GM23338 (cell line): Measurements from ENCODE around the gene EFS. TPM values are rescaled to one million over a fixed set of nuclear protein-coding genes. Genes with fewer than 3 reads are reported as not detected.

Source experiments
- ATAC-seq: fragments of 200-7000 bp; cut with Tn5 transposase; 3 replicates; pipeline ENCODE4 v1.9.1; 2020
- DNase-seq: peaks from one replicate; pipeline ENCODE4 v3.0.0-alpha.2; 2015; ENCODE audit warnings: low spot score
- H2AFZ ChIP-seq: fragments of 200-600 bp; sonication (generic); 2 replicates; pipeline ENCODE4 v1.8.0; 2016; ENCODE audit warnings: antibody characterized with exemption, mild to moderate bottlenecking, moderate library complexity
- H3F3A ChIP-seq: fragments of 200-600 bp; sonication (generic); replicated peaks from 2 replicates; pipeline ENCODE4 v1.8.0; 2017; ENCODE audit warnings: antibody characterized with exemption, mixed run types, low read depth
- H3K27ac ChIP-seq: fragments of 200-600 bp; sonication (generic); 2 replicates; pipeline ENCODE4 v1.6.1; 2016; ENCODE audit warnings: low read depth
- H3K27me3 ChIP-seq: fragments of 200-600 bp; sonication (generic); 2 replicates; pipeline ENCODE4 v1.8.0; 2016; ENCODE audit warnings: mild to moderate bottlenecking, mixed run types, moderate library complexity; ENCODE audit not compliant: insufficient read depth
- H3K36me3 ChIP-seq: fragments of 200-600 bp; sonication (generic); 2 replicates; pipeline ENCODE4 v1.8.0; 2016; ENCODE audit warnings: mild to moderate bottlenecking; ENCODE audit not compliant: insufficient read depth
- H3K4me1 ChIP-seq: fragments of 200-600 bp; sonication (generic); 2 replicates; pipeline ENCODE4 v1.8.0; 2016; ENCODE audit warnings: mild to moderate bottlenecking, moderate library complexity; ENCODE audit not compliant: insufficient read depth
- H3K4me2 ChIP-seq: fragments of 200-600 bp; sonication (generic); 2 replicates; pipeline ENCODE4 v1.7.1; 2017; ENCODE audit warnings: mixed run types
- H3K4me3 ChIP-seq: fragments of 200-600 bp; sonication (generic); 2 replicates; pipeline ENCODE4 v1.6.1; 2016; ENCODE audit warnings: mixed run types
- H3K79me2 ChIP-seq: fragments of 200-600 bp; sonication (generic); replicated peaks from 2 replicates; pipeline ENCODE4 v1.8.0; 2017; ENCODE audit warnings: mild to moderate bottlenecking; ENCODE audit not compliant: insufficient read depth
- H3K9me2 ChIP-seq: fragments of 200-600 bp; sonication (generic); 2 replicates; pipeline ENCODE4 v1.8.0; 2017; ENCODE audit not compliant: insufficient read depth
- H4K20me1 ChIP-seq: fragments of 200-600 bp; sonication (generic); replicated peaks from 2 replicates; pipeline ENCODE4 v1.8.0; 2017; ENCODE audit warnings: mild to moderate bottlenecking; ENCODE audit not compliant: insufficient read depth
- H3K27ac Mint-ChIP-seq: 2 replicates; pipeline ENCODE4 v1.8.0; 2020; ENCODE audit warnings: inconsistent platforms, mild to moderate bottlenecking, moderate library complexity, mixed read lengths
- H3K27me3 Mint-ChIP-seq: 3 replicates; pipeline ENCODE4 v1.8.0; 2022; ENCODE audit warnings: low read depth, mild to moderate bottlenecking, moderate library complexity, mixed read lengths, inconsistent platforms; ENCODE audit not compliant: insufficient read depth, poor library complexity
- H3K36me3 Mint-ChIP-seq: 3 replicates; pipeline ENCODE4 v1.8.0; 2021; ENCODE audit warnings: low read depth, mild to moderate bottlenecking, inconsistent platforms, moderate library complexity, mixed read lengths
- H3K4me1 Mint-ChIP-seq: 3 replicates; pipeline ENCODE4 v1.8.0; 2020; ENCODE audit warnings: mild to moderate bottlenecking, inconsistent platforms, mixed read lengths
- H3K4me3 Mint-ChIP-seq: 3 replicates; pipeline ENCODE4 v1.8.0; 2021; ENCODE audit warnings: moderate library complexity, mild to moderate bottlenecking, inconsistent platforms, mixed read lengths
- H3K9me3 Mint-ChIP-seq: 3 replicates; pipeline ENCODE4 v1.8.0; 2020; ENCODE audit warnings: moderate library complexity, mild to moderate bottlenecking, inconsistent platforms, mixed read lengths
- CREB1 ChIP-seq: fragments of 250-450 bp; sonication (Bioruptor Pico); IDR thresholded peaks from 2 replicates; pipeline ENCODE4 v1.5.0; 2020; ENCODE audit warnings: low read depth, mild to moderate bottlenecking, moderate library complexity
- EZH2 ChIP-seq: fragments of 200-600 bp; sonication (generic); IDR thresholded peaks from one replicate; pipeline ENCODE4 v1.8.0; 2017; ENCODE audit warnings: antibody characterized with exemption, mild to moderate bottlenecking, low read depth; ENCODE audit not compliant: unreplicated experiment
- EZH2phosphoT487 ChIP-seq: fragments of 200-600 bp; sonication (generic); IDR thresholded peaks from one replicate; pipeline ENCODE4 v1.8.1; 2018; ENCODE audit warnings: antibody characterized with exemption; ENCODE audit not compliant: unreplicated experiment
- JUNB ChIP-seq: IDR thresholded peaks from one replicate; pipeline ENCODE4 v1.6.1; 2016; ENCODE audit warnings: antibody characterized with exemption; ENCODE audit not compliant: unreplicated experiment
- NANOG ChIP-seq: IDR thresholded peaks from 2 replicates; pipeline ENCODE4 v1.6.1; 2016; ENCODE audit warnings: antibody characterized with exemption, borderline replicate concordance
- POLR2AphosphoS5 ChIP-seq: IDR thresholded peaks from 2 replicates; pipeline ENCODE4 v1.6.1; 2016; ENCODE audit warnings: antibody characterized with exemption, low read depth
- STAT1 ChIP-seq: IDR thresholded peaks from one replicate; pipeline ENCODE4 v1.6.1; 2016; ENCODE audit warnings: antibody characterized with exemption; ENCODE audit not compliant: unreplicated experiment
- ZNF114 ChIP-seq: fragments of 250-450 bp; sonication (Bioruptor Pico); IDR thresholded peaks from 2 replicates; pipeline ENCODE4 v1.5.0; 2020; ENCODE audit warnings: mild to moderate bottlenecking, moderate library complexity
- ZNF462 ChIP-seq: fragments of 250-450 bp; sonication (Bioruptor Pico); IDR thresholded peaks from 2 replicates; pipeline ENCODE4 v1.5.0; 2020; ENCODE audit warnings: mild to moderate bottlenecking, moderate library complexity
- polyA plus RNA-seq: library from polyadenylated mRNA; unstranded; fragments of >200 nt; fragmentation: Nextera tagmentation; extraction: Ambion mirVana; gene quantifications from 2 replicates; pipeline ENCODE4 v1.2.1, GENCODE V29; 2016
- total RNA-seq: library from RNA; depleted of rRNA; stranded (reverse); fragments of >200 nt; shearing (Covaris generic); gene quantifications from 2 replicates; pipeline ENCODE4 v1.2.3, GENCODE V29; 2014
- TF ChIP-seq, protein P1 (sequence below): IDR thresholded peaks from one replicate; pipeline ENCODE4 v1.6.1; 2018; ENCODE audit warnings: antibody characterized with exemption; ENCODE audit not compliant: unreplicated experiment
- TF ChIP-seq, protein P2 (sequence below): IDR thresholded peaks from 2 replicates; pipeline ENCODE4 v1.6.1; 2016; ENCODE audit warnings: antibody characterized with exemption
- TF ChIP-seq, protein P3 (sequence below), 2 experiments: fragments of 200-600 bp in 1 of 2; sonication (generic) in 1 of 2; conservative IDR thresholded peaks; 2 replicates each; pipeline versions ENCODE4 v1.5.1 to v1.6.1; 2016 to 2017; ENCODE audit warnings: antibody characterized with exemption in 2 of 2, low read depth in 2 of 2, mild to moderate bottlenecking in 2 of 2, moderate library complexity in 1 of 2

The EFS gene
- total and polyA plus RNA-seq, 2 experiments from 2014 or later, result 5.1 to 18.9 TPM

DNA sequence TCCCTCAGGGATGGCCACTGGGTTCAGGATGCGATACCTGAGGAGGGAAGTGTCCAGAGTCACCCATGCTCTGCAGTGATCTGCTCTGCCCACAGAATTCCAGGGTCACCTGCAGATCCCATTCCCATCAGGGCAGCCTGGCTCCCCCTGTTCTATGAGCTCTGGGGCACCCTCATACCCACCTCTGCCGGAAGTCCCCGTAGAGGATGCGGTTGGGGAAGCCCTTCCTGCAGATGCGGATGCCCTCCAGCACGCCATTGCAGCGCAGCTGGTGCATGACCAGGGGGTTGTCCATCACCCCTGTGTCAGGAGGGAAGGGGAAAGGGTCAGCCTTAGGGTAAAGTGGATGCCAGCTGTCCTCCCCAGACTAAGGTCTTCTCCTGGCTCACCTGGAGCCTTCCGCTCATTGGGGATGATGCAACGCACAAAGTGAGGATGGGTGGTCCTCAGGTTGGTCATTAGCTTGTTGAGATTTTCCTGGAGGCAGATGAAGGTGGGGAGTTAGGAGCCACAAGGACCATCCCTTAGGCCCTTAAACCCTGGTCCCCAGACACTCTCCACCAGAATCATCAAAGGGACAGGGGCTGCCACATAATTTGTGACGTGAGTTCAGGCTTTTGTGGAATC is 31.9 kb upstream of the EFS start:
- H3K4me3 Mint-ChIP-seq, result no peak overlapping the region
- Histone ChIP-seq H3K4me1 (peaks cover 6% of the 10 kb centered on the region; the same call in 1 of the 2 replicates), H3K36me3 (no peaks in the 10 kb centered on the region), H2AFZ (no peak overlapping the region), H3K27me3 (no peaks in the 10 kb centered on the region), H3K27ac (no peak overlapping the region), H4K20me1 (no peaks in the 10 kb centered on the region), H3F3A (no peaks in the 10 kb centered on the region), H3K4me3 (no peak overlapping the region), H3K9me2 (peaks cover 9% of the 10 kb centered on the region; the same call in 1 of the 2 replicates), H3K4me2 (no peak overlapping the region), H3K79me2 (no peaks in the 10 kb centered on the region)
- no peak for TF ChIP-seq POLR2AphosphoS5
- TF ChIP-seq, protein P1, sequence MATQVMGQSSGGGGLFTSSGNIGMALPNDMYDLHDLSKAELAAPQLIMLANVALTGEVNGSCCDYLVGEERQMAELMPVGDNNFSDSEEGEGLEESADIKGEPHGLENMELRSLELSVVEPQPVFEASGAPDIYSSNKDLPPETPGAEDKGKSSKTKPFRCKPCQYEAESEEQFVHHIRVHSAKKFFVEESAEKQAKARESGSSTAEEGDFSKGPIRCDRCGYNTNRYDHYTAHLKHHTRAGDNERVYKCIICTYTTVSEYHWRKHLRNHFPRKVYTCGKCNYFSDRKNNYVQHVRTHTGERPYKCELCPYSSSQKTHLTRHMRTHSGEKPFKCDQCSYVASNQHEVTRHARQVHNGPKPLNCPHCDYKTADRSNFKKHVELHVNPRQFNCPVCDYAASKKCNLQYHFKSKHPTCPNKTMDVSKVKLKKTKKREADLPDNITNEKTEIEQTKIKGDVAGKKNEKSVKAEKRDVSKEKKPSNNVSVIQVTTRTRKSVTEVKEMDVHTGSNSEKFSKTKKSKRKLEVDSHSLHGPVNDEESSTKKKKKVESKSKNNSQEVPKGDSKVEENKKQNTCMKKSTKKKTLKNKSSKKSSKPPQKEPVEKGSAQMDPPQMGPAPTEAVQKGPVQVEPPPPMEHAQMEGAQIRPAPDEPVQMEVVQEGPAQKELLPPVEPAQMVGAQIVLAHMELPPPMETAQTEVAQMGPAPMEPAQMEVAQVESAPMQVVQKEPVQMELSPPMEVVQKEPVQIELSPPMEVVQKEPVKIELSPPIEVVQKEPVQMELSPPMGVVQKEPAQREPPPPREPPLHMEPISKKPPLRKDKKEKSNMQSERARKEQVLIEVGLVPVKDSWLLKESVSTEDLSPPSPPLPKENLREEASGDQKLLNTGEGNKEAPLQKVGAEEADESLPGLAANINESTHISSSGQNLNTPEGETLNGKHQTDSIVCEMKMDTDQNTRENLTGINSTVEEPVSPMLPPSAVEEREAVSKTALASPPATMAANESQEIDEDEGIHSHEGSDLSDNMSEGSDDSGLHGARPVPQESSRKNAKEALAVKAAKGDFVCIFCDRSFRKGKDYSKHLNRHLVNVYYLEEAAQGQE, result no peak
- TF ChIP-seq EZH2, result no peak
- TF ChIP-seq, protein P2, sequence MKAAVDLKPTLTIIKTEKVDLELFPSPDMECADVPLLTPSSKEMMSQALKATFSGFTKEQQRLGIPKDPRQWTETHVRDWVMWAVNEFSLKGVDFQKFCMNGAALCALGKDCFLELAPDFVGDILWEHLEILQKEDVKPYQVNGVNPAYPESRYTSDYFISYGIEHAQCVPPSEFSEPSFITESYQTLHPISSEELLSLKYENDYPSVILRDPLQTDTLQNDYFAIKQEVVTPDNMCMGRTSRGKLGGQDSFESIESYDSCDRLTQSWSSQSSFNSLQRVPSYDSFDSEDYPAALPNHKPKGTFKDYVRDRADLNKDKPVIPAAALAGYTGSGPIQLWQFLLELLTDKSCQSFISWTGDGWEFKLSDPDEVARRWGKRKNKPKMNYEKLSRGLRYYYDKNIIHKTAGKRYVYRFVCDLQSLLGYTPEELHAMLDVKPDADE, result no peak
- TF ChIP-seq CREB1 (CRISPR knock-in tag), result no peak
- TF ChIP-seq ZNF462 (CRISPR knock-in tag), result no peak
- no peak for TF ChIP-seq NANOG
- no peak for TF ChIP-seq STAT1
- TF ChIP-seq EZH2phosphoT487, result no peak
- TF ChIP-seq JUNB, result no peak
- TF ChIP-seq, protein P3, sequence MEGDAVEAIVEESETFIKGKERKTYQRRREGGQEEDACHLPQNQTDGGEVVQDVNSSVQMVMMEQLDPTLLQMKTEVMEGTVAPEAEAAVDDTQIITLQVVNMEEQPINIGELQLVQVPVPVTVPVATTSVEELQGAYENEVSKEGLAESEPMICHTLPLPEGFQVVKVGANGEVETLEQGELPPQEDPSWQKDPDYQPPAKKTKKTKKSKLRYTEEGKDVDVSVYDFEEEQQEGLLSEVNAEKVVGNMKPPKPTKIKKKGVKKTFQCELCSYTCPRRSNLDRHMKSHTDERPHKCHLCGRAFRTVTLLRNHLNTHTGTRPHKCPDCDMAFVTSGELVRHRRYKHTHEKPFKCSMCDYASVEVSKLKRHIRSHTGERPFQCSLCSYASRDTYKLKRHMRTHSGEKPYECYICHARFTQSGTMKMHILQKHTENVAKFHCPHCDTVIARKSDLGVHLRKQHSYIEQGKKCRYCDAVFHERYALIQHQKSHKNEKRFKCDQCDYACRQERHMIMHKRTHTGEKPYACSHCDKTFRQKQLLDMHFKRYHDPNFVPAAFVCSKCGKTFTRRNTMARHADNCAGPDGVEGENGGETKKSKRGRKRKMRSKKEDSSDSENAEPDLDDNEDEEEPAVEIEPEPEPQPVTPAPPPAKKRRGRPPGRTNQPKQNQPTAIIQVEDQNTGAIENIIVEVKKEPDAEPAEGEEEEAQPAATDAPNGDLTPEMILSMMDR (conservative IDR thresholded peaks at IDR 0.05; ENCODE audit: low read depth in 2 of 2), result no peak
- no peak for TF ChIP-seq ZNF114
- DNase-seq (no peak), ATAC-seq (no peak)
- H3K9me3 Mint-ChIP-seq, result peaks cover 3% of the 10 kb centered on the region; the same call in 1 of the 3 replicates
- no peaks in the 10 kb centered on the region; the same call in 2 of the 3 replicates for H3K36me3 Mint-ChIP-seq
- peaks cover 6% of the 10 kb centered on the region for H3K4me1 Mint-ChIP-seq
- no peak overlapping the region for H3K27ac Mint-ChIP-seq
- H3K27me3 Mint-ChIP-seq, result peaks cover 7% of the 10 kb centered on the region
